ENCODE results near the gene APBB2. TPM values are rescaled to one million over a fixed set of nuclear protein-coding genes. Genes with fewer than 3 reads are reported as not detected.

Gene APBB2
- total RNA-seq, 2 donors from 2014 or later = 56.1 to 64.8 TPM

- WGBS, 2 experiments (ENCODE audit: insufficient coverage in 1 of 2, insufficient read length in 1 of 2) = 91 to 100% methylated on average over 6 to 9 of the region's 9 CpGs
- Histone ChIP-seq H3K4me3 (ENCODE audit: low read length) (no peak overlapping the region), H3K27ac (ENCODE audit: low read depth, low read length) (no peak overlapping the region), H3K27me3 (ENCODE audit: control insufficient read depth, insufficient read depth, low read length, poor library complexity, severe bottlenecking) (no peaks in the 10 kb centered on the region), H3K9ac (ENCODE audit: extremely low read depth, low read length, poor library complexity, severe bottlenecking) (no peak overlapping the region), H3K36me3 (ENCODE audit: control insufficient read depth, insufficient read depth, low read length) (no peaks in the 10 kb centered on the region), H3K4me1 (ENCODE audit: control insufficient read depth, insufficient read depth, low read length) (peaks cover under 1% of the 10 kb centered on the region), H3K9me3 (ENCODE audit: control insufficient read depth, low read length) (no peaks in the 10 kb centered on the region)
- Mint-ChIP-seq H3K9me3 (no peaks in the 10 kb centered on the region), H3K36me3 (ENCODE audit: low read depth) (no peaks in the 10 kb centered on the region), H3K27ac (peak overlapping the region; percentile 47), H3K4me3 (no peak overlapping the region), H3K4me1 (peaks cover 31% of the 10 kb centered on the region), H3K27me3 (ENCODE audit: insufficient read depth) (peaks cover 6% of the 10 kb centered on the region)
- TF ChIP-seq, protein P1, sequence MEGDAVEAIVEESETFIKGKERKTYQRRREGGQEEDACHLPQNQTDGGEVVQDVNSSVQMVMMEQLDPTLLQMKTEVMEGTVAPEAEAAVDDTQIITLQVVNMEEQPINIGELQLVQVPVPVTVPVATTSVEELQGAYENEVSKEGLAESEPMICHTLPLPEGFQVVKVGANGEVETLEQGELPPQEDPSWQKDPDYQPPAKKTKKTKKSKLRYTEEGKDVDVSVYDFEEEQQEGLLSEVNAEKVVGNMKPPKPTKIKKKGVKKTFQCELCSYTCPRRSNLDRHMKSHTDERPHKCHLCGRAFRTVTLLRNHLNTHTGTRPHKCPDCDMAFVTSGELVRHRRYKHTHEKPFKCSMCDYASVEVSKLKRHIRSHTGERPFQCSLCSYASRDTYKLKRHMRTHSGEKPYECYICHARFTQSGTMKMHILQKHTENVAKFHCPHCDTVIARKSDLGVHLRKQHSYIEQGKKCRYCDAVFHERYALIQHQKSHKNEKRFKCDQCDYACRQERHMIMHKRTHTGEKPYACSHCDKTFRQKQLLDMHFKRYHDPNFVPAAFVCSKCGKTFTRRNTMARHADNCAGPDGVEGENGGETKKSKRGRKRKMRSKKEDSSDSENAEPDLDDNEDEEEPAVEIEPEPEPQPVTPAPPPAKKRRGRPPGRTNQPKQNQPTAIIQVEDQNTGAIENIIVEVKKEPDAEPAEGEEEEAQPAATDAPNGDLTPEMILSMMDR (conservative IDR thresholded peaks at IDR 0.05) = no peak
- DNase-seq = no peak
Observed at GRCh38 chr4:41209901-41210300, 4.4 kb downstream of the APBB2 start.

DNA sequence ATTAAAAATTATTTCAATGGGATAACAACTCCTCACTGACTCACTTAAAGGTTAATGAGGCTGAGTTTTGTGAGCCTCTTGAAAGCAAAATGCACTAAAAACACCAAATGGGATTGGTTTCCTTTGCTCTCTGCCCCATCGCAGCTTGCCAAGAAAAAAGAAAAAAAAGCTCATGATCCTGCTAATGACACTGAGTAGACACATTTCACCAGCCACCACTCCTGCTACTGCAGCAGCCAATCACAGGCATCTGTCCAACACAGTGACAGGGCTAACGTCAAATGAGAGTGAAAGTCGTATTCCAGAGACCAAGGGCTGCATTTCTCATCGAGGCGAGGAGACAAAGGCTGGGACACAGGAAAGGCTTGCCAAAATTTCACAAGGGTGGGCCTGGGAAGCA lies 5.2 kb downstream of the APBB2 start:
- no peak for DNase-seq
- TF ChIP-seq, protein P1 (conservative IDR thresholded peaks at IDR 0.05) = no peak
- Histone ChIP-seq H3K4me1 (ENCODE audit: control insufficient read depth, insufficient read depth, low read length) (peaks cover 6% of the 10 kb centered on the region), H3K9me3 (ENCODE audit: control insufficient read depth, low read length) (no peaks in the 10 kb centered on the region), H3K27me3 (ENCODE audit: control insufficient read depth, insufficient read depth, low read length, poor library complexity, severe bottlenecking) (no peaks in the 10 kb centered on the region), H3K36me3 (ENCODE audit: control insufficient read depth, insufficient read depth, low read length) (no peaks in the 10 kb centered on the region), H3K9ac (ENCODE audit: extremely low read depth, low read length, poor library complexity, severe bottlenecking) (no peak overlapping the region), H3K4me3 (ENCODE audit: low read length) (no peak overlapping the region), H3K27ac (ENCODE audit: low read depth, low read length) (no peak overlapping the region)
- Mint-ChIP-seq H3K36me3 (ENCODE audit: low read depth) (no peaks in the 10 kb centered on the region), H3K27ac (no peak overlapping the region), H3K9me3 (no peaks in the 10 kb centered on the region), H3K4me1 (peaks cover 34% of the 10 kb centered on the region), H3K4me3 (no peak overlapping the region), H3K27me3 (ENCODE audit: insufficient read depth) (peaks cover 6% of the 10 kb centered on the region)
- 73 to 82% methylated on average over 4 to 5 of the region's 5 CpGs for WGBS, 2 experiments (ENCODE audit: insufficient coverage in 1 of 2, insufficient read length in 1 of 2)

DNA sequence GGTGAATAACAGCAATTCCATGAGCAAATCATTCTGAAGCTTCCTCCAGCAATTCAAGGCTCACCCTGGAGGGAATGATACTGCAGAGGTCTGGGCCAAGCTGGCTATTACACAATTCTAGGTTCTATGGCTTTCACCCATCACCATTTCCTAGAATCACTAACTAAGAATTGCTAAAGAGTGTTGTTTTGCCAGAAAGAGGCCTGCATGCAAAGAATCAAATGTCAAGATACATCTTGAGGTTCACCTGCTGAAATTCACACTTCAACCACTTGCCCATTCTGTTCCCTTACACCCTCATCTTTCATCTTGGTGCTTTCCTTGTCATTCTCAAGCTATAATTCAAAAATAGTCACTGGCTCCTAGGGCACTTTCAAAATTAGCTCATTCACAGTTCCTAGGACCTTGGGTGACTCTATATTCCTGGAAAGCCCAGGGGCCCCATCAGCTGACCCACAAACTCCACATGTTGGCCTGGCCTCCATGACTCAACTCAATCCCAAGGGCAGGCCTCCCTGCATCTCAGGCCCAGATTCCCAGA lies 7.0 kb downstream of the APBB2 start:
- TF ChIP-seq, protein P1 (conservative IDR thresholded peaks at IDR 0.05) = no peak

More for the DNA sequence above, 7.0 kb downstream of the APBB2 start:
- DNase-seq = no peak
- Mint-ChIP-seq H3K4me3 (no peak overlapping the region), H3K27ac (no peak overlapping the region), H3K9me3 (no peaks in the 10 kb centered on the region), H3K36me3 (ENCODE audit: low read depth) (no peaks in the 10 kb centered on the region), H3K27me3 (ENCODE audit: insufficient read depth) (no peaks in the 10 kb centered on the region), H3K4me1 (peaks cover 37% of the 10 kb centered on the region)
- Histone ChIP-seq H3K9ac (ENCODE audit: extremely low read depth, low read length, poor library complexity, severe bottlenecking) (no peak overlapping the region), H3K4me1 (ENCODE audit: control insufficient read depth, insufficient read depth, low read length) (peaks cover 6% of the 10 kb centered on the region), H3K36me3 (ENCODE audit: control insufficient read depth, insufficient read depth, low read length) (no peaks in the 10 kb centered on the region), H3K9me3 (ENCODE audit: control insufficient read depth, low read length) (no peaks in the 10 kb centered on the region), H3K27me3 (ENCODE audit: control insufficient read depth, insufficient read depth, low read length, poor library complexity, severe bottlenecking) (no peaks in the 10 kb centered on the region), H3K4me3 (ENCODE audit: low read length) (no peak overlapping the region), H3K27ac (ENCODE audit: low read depth, low read length) (no peak overlapping the region)

Data from endodermal cell (in vitro differentiated cells).